ENCODE measurements around the gene BANP. TPM values are rescaled to one million over a fixed set of nuclear protein-coding genes. Genes with fewer than 3 reads are reported as not detected.
"Not testable (repeated sequence)": the region's sequence is repeated elsewhere in the genome, so short reads cannot be mapped to it uniquely, and the experiment has no call there.

The BANP gene
- total RNA-seq, 1 donor from 2014 or later: 23.3 TPM

DNA sequence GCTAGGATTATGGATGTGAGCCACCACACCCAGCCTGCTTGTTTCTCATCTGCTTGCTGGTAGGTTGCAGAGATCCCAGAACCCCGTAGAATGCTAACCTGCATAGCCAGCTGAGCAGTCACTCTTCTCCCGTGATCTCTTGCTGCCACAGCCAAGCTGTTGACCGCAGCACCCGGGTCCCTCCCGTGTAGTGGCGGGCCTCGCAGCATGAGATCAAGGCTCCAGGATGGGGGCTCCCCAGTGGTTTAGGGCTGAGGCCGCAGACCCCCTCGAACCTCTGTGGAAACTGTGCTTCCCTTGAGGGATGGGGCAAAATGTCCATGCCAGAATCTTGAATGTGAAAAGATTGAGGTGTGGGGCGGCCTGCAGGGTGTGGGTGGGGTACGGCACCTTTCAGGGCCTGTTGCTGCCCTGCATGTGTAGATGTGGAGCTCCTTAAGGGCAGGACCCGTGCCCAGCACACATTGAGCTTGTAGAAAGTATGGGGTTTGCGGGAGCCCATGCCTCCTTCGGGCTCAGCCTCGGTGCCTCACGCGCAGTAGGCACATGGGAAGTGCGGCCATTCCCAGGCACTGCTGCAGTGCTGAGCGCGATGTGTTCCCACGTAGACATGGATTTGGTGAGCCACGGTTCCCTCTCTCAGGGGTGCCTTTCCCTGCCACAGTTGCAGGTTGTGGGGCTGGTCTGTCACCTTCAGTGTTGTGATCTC, 99.9 kb downstream of the BANP start:
- DNase-seq: no peak

DNA sequence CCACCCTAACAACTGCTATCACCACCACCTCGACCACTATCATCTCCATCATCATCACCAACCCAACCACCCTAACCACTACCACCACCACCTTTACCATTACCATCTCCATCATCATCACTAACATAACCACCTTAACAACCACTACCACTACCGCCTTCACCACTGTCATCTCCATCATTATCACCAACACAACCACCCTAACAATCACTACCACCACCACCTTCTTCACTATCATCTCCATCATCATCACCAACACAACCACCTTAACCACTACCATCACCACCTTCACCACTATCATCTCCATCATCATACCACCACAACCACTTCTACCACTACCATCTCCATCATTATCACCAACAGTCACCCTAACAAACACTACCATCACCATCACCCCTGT, 101.4 kb downstream of the BANP start:
- no peak for DNase-seq

DNA sequence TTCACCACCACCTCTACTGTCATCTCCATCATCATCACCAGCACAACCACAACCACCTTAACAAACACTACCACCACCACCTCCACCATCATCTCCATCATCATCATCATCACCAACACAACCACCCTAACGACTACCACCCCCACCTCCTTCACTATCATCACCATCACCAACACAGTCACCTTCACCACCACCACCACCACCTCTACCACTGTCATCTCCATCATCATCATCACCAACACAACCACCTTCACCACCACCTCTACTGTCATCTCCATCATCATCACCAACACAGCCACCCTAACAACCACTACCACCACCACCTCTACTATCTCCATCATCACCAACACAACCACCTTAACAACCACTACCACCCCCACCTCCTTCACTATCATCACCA, 102.2 kb downstream of the BANP start:
- DNase-seq: not testable (repeated sequence)

DNA sequence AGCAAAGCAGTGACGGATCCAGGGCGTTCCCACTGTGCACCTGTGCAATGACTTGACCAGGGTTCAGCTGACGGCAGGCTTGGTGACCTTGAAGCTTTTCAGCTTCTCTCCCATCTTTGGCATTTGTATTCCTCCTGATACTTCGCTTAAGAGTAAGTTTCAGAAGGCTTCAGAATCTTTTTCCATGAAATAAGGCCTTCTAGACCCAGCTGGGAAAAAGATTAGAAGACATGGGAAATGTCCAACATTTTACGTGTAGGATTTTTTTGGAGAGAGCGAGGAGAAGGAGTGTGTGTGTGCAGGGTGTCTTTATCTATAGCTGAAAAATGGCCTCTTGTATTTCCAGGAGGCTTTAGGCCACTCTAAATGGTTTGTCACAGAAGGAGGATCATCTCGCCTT, 104.1 kb downstream of the BANP start:
- DNase-seq: no peak

DNA sequence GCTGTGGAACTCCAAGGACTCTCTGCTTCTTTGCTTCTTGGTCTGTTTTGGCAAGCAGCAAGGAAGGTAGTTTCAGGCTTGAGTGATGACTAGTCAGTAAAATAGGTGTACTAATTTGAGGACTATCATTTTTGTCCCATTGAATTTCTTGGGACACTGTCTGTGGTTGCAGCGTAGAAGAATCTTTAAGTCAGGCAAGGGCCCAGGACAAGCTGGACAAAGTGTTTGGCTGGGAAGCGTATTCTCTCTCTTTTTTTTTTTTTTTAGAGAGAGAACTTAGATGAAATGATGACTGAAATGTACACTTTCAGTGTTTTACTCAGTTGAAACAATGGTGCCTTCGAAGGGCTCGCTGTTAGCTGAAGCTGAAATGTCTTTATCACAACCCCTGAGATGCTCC, 105.0 kb downstream of the BANP start:
- DNase-seq: no peak

DNA sequence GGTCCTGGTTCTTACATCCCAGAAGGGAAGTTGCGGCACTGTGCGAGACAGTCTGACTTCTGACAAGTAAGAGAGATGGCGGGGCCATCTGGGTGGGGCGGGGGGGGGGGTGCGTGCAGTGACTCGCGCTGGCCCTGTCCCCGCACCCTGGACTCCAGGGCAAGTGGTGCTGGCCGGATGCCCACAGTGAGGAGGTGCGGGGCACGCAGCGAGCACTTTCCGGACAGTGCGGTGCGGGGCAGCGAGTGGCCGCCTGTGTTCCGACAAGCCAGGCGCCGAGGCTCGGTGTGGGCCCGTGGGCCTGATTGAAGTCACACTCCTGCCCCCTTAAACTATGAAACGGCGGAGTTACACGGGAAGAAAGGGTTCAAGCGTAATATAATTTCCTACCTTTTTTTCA, 106.4 kb downstream of the BANP start:
- DNase-seq: no peak

DNA sequence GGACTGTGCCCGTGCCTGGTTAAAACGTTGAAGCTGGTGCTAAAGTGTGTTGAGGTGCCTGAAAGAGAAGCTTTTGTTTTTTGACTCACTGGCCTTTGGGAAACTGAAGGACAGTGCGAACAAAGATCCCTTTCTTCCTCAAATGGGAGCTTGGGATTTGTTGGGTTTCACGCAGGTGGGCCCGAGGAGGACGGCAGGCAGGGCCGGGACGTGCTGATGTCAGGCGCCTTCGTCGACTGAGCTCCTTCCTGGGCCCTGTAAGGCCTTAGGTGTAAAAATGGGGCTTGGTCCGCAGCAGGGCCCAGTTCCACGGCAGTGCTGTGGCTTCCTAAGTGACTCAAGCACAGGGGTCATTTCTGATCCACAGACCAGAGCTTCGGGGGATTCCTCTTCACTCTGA, 106.9 kb downstream of the BANP start:
- no peak for DNase-seq

DNA sequence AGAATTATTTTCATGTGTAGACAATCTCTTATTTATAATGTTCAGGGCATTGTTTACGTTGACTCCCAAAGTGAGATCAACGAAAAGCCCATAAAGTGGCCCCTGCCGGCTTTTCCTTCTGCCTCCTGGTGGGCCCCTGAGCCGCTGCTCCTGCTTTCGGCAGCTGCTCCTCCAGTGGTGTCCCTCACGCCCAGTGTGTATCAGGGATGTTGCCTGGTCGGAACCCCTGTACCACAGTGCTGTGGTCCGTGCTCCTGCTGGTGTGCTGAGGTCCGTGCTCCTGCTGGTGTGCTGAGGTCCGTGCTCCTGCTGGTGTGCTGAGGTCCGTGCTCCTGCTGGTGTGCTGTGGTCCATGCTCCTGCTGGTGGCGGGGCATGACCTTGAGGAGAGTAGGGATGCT, 107.6 kb downstream of the BANP start:
- DNase-seq: no peak

DNA sequence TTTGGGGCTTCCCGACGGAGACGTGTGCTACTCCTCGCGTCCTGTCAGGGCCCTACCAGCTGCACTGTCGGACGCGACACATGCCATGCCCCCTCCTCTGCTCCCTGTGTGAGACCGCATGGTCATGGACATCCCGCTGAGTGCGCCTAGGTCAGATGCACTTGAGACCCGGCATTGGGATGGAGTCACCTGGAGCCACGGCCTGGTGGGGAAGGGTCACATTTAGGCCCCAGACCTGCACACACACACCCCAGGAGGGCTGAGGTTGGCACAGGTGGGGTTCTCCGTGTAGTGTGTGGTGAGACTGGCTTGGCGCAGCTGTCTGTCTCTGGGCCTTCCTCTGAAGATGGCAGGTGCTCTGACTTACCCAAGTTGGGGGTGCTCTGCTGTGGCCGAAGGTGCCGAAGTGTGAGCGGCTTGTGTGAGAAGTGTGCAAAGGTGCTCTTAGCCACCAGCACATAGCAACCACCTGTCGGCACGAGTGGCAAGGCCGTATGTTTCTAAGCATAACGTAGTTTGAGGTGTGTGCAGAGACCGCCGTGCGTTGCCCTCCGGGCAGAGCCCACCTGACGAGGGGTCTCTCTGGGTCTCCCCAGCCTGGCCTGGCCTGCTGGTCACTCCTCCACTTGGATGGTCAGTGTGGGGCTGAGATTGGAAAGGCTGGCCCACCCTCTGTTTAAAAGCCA, 108.6 kb downstream of the BANP start:
- DNase-seq: no peak

DNA sequence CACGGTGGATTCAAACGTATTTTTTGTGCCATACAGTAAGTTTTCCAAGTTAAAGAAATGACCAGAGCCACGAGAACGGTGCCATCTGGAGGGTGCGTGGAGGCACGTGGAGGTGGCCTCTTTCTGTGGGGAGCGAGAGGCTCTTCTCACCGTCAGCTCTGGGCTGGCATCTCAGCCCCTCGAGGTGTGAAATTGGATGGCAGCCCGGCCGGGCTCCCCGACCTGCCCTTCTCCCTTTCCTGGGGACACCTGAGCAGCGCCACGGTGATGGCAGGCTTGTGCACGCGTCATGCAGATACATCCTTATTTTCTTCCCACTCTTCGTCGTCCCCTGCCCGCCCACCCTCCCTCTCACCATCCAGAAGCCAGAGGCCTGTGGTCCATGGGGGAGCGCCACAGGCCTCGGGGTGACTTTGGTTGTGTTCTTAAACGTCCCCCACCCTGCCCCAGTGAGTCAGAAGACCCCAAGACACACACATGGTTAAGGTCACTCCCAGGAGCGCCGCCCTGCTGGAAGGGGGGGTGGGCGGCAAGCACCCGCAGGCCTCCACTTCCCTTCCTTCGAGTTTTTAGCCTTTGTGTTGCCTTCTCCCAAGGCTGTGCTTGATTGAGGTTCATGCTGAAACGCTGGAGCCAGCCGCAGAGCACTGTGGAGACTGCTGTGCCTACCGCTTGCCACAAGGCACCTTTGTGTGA, 109.4 kb downstream of the BANP start:
- no peak for DNase-seq

DNA sequence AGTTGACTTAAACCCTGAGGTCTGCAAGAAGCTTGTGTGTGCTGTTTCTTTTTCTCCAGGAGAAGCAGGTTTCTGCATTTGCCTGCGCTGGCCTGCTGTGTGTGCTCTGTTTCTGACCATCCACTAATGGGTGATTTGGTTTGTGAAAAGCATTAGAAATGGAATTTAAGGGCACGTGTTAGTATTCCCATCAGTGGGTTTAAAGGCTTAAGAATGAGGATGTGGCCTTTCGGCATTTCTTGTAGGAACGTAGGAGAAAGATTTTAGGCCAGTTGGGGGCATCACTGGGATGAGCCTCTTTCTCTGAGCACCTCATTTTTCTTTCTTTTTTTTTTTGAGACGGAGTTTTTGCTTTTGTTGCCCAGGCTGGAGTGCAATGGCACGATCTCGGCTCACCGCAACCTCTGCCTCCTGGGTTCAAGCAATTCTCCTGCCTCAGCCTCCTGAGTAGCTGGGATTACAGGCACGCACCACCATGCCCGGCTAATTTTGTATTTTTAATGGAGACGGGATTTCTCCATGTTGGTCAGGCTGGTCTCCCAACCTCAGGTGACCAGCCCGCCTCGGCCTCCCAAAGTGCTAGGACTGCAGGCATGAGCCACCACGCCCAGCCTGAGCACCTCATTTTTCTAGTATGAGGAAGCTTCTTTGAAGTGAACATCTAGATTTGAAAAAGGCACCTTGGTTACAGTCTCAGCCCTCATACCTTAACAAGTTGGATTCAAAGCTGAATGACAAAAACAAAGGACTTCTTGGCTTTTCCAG, 110.3 kb downstream of the BANP start:
- DNase-seq: no peak

DNA sequence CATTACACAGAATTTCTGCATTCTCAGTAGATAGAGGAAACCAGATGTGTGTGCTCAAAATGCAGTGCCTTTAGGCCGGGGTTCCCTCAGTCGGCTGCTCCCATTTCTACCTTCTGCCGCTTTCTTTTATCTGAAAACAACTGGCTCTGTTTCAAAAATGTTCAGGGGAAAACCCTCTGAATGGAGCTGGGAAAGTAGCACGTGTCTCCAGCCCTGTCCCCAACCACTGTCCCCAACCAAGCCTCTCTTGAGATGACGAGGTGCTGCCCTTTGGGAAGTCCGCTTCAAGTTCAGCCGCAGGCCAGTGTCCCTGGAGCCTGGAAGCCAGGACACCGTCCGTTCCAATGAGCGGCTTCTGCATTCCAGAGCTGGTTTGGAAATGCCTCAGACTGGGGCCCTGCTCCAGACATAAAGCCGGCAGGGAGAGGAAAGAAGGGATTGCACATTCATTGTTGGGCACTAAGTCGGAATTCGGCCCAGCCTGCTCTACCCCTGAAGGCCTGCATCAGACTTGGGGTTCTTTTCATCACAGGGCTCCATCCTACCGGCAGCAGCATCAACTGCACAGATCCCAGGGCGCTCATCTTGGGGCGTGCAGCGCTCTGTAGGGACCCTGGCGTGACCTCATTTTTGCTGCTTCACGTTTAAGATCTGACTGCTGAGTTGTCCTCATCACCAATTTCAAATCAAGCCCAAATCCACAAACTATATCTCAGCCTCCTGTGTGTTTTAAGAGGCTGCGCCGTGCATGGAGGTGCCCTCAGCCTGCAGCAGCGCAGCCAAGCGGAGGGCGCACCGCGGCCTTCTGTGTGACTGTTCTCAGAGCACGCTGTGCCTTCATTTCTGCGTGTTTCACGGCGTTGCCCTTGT, 111.3 kb downstream of the BANP start:
- DNase-seq: no peak

DNA sequence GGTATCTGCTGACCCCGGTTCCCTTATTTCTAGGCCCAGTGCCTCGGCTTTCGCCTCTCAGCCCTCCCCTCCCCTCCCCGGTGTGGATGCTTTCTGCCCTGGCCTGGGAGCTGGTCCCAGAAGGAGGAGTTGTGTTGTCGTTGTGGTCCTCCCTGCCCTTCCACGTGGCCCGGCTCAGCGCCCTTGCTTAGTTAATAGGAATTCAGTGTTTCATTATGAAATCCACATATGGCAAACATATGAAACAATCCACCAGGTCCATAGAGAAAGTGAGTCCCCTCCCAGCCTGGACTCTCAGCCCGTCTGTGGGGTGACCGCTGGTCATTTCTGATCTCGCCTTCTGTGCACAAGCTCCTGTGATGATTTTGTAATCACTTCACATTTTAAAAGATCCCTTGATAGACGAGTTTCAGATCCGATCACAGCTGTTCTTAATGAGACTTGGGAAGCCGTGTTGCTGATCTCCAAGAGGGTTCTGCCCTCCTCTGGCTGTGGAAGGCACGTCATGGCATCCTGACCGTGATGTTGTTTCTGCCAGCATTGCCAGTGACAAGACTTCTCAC, 112.1 kb downstream of the BANP start:
- DNase-seq: peak; percentile 81

DNA sequence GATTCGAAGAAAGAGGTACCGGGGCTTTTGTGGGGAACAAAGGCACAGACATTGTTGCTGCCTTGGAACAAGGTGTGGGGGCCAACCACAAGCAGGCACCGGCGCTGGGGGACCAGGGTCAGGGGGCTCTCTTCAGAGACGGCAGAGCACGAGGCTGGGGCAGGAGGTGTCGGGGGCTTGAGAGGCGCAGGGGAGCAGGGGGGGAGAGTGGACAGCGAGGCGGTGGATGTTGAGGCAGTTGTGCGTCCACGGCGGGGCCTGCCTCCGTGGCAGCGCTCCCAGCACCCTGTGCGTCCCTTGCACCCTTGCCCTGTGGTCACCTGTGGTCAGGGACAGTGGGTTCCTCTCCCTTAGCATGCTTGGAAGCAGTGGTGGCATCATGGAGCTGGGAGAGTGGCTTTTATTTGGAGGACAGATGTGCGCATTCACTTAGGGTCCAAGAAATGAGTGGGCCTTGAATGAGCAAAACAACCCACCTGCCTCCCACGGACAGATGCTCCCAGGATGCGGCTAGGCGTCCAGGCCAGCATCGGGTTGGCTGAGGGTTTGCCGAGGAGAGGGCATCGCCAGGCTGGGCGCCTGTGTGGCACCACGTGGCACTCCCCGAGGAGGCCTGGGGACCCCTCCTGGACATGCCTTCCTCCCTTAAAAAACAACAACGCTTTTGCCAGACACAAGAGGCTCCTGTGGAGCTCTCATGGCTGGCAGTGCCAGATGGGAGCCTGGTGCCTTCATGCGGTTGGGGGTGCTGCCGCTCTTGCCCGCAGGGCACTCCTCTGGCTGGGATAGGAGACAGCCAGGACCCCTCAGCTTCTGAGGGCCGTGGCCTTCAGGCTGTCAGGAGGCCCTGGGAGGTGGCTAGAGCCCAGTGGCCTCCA, 113.0 kb downstream of the BANP start:
- no peak for DNase-seq

DNA sequence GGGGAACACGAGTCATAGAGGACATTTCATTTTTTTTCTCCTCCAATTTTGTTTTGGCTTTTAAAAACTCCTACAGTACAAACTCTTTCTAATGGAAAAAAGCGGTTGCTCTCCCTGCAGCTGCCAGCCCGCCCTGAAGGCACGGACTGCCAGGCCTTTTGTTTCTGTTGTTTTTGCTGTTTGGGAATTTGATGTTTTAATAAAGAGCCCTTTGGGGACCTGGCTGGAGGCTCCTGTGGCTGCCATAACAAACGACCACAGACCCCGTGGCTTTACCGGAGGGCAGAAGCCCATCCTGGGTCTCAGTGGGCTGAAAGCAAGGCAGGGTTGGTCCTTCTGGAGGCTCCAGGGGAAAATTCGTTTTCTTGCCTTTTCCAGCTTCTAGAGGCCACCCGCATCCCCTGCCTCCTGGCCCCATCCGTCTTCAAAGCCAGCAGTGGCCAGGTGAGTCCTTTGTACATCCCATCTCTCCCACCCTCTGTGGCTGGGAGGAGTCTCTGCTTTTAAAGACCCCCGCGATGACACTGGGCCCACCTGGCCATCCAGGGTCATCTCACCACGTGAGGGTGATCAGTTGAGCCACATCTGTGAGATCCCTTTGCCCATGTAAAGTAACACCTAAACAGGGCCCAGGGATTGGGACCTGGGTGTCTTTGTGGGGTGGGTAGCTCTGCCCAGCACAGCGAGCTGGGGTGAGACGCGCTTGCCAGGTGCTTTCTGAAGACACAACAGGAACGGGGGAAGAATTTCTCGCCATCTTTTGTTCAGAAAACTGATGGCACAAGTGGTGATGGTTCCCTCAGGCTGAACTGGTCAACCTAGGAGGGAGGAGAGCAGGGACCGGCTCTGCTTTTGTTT, 113.9 kb downstream of the BANP start:
- no peak for DNase-seq

DNA sequence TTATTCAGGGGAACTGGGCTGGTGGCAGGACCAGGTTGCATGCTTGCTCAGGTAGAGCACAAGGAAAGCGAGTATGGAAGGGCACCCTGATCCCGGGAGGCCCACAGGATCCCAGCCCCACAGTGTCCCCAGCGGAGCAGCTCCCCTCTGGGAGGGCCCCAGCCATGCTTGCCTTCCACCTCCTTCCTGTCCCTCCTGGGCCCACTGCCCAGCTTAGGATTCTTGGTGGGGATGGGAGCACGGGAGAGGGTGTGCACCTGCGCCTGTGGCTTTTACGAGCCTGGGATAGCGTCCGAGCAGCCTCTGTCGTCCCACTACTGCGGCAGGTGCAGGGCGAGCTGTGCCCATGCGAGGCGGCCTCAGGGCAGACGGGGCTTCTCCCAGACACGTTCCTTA, 114.5 kb downstream of the BANP start:
- DNase-seq: no peak

DNA sequence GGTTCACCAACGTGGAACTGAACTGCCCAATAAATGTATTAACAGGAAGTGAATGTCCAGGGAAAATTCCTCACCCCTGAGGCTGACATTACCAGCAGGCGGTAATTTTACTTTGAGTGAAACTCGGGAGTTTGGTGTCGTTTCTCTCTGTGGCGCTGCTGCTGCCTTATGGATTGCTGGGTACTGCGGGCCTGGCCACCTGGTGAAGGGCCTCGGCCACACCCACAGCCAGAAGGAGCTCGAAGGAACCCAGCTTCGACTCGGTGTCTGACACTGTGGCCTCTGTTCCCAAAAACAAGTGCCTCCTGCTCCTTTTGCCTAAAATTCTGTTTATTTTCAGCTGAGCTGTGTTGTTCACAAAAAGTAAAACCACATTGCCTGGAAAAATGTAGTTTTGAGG, 115.0 kb downstream of the BANP start:
- peak; percentile 53 for DNase-seq

DNA sequence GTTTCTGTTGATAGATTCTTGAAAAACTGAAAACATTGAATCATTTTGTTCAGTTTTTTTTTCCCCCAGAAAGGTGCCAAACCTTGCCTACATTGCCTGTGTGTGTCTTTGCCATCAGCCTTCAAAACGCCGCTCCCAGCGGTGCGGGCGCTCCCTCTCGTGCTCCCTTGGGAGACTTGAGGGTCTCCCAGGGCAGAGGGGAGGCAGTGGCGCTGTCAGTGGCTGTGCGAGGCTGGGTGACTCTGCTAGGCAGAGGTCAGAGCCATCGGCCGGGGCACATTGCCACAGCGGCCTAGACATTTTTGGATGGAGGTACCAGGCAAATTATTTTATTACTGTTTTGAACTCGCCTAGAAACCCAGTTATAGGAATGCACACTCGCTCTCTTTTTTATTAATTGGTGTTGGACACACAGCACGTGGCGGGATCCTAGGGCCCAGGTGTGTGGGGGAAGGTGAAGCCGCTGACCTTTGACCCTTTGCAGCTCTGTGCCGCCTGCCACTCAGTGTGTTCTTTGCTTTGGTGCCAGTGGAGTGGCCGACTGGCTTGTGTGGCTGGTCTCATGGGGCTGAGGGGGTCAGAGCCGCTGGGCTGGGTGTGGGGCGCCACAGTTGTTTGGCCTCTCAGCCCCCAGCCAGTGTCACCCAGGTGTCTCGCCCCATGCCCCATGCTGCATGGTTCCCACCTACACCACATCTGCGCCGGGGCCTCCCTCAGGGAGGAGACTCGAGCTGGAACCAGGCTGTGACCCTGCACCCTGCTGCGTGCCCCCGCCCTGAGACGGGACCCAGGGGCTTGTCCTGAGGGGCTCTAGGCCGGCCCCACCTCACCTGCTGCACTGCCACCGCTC, 115.7 kb downstream of the BANP start:
- DNase-seq: no peak
